SK-N-SH treated with all-trans-retinoic acid at 6 μM for 48 hours (cell line): ENCODE data around the gene FGFRL1.

Experiments used
- ATAC-seq: fragments of 200-7000 bp; cut with Tn5 transposase; 3 replicates; pipeline ENCODE4 v1.9.1; 2020; ENCODE audit warnings: mild to moderate bottlenecking, moderate library complexity
- ARNTL ChIP-seq: fragments of 450-650 bp; formaldehyde crosslinking; IDR thresholded peaks from 2 replicates; pipeline ENCODE4 v1.5.0; 2020; ENCODE audit warnings: low read depth, mild to moderate bottlenecking, moderate library complexity, borderline replicate concordance
- BACH2 ChIP-seq: fragments of 250-450 bp; sonication (Bioruptor Pico); IDR thresholded peaks from 2 replicates; pipeline ENCODE4 v1.9.0; 2021; ENCODE audit warnings: mild to moderate bottlenecking, borderline replicate concordance
- CSDC2 ChIP-seq: fragments of 250-450 bp; sonication (Bioruptor Pico); IDR thresholded peaks from 2 replicates; pipeline ENCODE4 v1.5.0; 2020; ENCODE audit warnings: mild to moderate bottlenecking, moderate library complexity
- CSRNP3 ChIP-seq: fragments of 250-450 bp; sonication (Bioruptor Pico); IDR thresholded peaks from 2 replicates; pipeline ENCODE4 v1.5.1; 2021; ENCODE audit warnings: mild to moderate bottlenecking, moderate library complexity
- ESRRG ChIP-seq: fragments of 250-450 bp; sonication (Bioruptor Pico); IDR thresholded peaks from 2 replicates; pipeline ENCODE4 v1.6.1; 2021; ENCODE audit warnings: mild to moderate bottlenecking
- ISL1 ChIP-seq: fragments of 250-450 bp; sonication (Bioruptor Pico); IDR thresholded peaks from 2 replicates; pipeline ENCODE4 v2.1.2; 2022; ENCODE audit warnings: mild to moderate bottlenecking, moderate library complexity
- OSR1 ChIP-seq: fragments of 250-450 bp; sonication (Bioruptor Pico); IDR thresholded peaks from 2 replicates; pipeline ENCODE4 v1.8.0; 2022; ENCODE audit warnings: moderate library complexity, mild to moderate bottlenecking, inconsistent platforms
- PATZ1 ChIP-seq: fragments of 250-450 bp; sonication (Bioruptor Pico); IDR thresholded peaks from 2 replicates; pipeline ENCODE4 v1.8.0; 2020; ENCODE audit warnings: mild to moderate bottlenecking, moderate library complexity, borderline replicate concordance
- POU6F1 ChIP-seq: fragments of 250-450 bp; sonication (Bioruptor Pico); IDR thresholded peaks from 2 replicates; pipeline ENCODE4 v1.8.0; 2021; ENCODE audit warnings: low read depth, mild to moderate bottlenecking, moderate library complexity, borderline replicate concordance
- PPARA ChIP-seq: fragments of 250-450 bp; sonication (Bioruptor Pico); IDR thresholded peaks from 2 replicates; pipeline ENCODE4 v1.5.0; 2020; ENCODE audit warnings: mild to moderate bottlenecking, borderline replicate concordance
- RARB ChIP-seq: fragments of 250-450 bp; sonication (Bioruptor Pico); IDR thresholded peaks from 2 replicates; pipeline ENCODE4 v1.8.0; 2021; ENCODE audit warnings: mild to moderate bottlenecking, moderate library complexity
- SNAI2 ChIP-seq: fragments of 250-450 bp; sonication (Bioruptor Pico); IDR thresholded peaks from 2 replicates; pipeline ENCODE4 v1.5.0; 2020; ENCODE audit warnings: mild to moderate bottlenecking, moderate library complexity
- TCF4 ChIP-seq: fragments of 250-450 bp; sonication (Bioruptor Pico); IDR thresholded peaks from 2 replicates; pipeline ENCODE4 v1.8.0; 2021; ENCODE audit warnings: mild to moderate bottlenecking, moderate library complexity, borderline replicate concordance
- TOX ChIP-seq: fragments of 250-450 bp; sonication (Bioruptor Pico); IDR thresholded peaks from 2 replicates; pipeline ENCODE4 v1.8.0; 2021; ENCODE audit warnings: mild to moderate bottlenecking, moderate library complexity, borderline replicate concordance
- TSHZ2 ChIP-seq: fragments of 250-450 bp; sonication (Bioruptor Pico); IDR thresholded peaks from 2 replicates; pipeline ENCODE4 v1.5.0; 2020; ENCODE audit warnings: mild to moderate bottlenecking, moderate library complexity
- ZC3H10 ChIP-seq: fragments of 250-450 bp; sonication (Bioruptor Pico); IDR thresholded peaks from 2 replicates; pipeline ENCODE4 v1.5.1; 2021; ENCODE audit warnings: mild to moderate bottlenecking, moderate library complexity
- ZFP3 ChIP-seq: fragments of 250-450 bp; sonication (Bioruptor Pico); IDR thresholded peaks from 2 replicates; pipeline ENCODE4 v1.5.0; 2020; ENCODE audit warnings: mild to moderate bottlenecking, moderate library complexity
- ZFP30 ChIP-seq: fragments of 450-650 bp; formaldehyde crosslinking; IDR thresholded peaks from 2 replicates; pipeline ENCODE4 v1.5.0; 2022; ENCODE audit warnings: mild to moderate bottlenecking, moderate library complexity
- ZNF565 ChIP-seq: fragments of 450-650 bp; formaldehyde crosslinking; conservative IDR thresholded peaks from 2 replicates; pipeline ENCODE4 v1.5.0; 2020; ENCODE audit warnings: low read depth, mild to moderate bottlenecking, moderate library complexity
- ZNF70 ChIP-seq: fragments of 450-650 bp; formaldehyde crosslinking; IDR thresholded peaks from 2 replicates; pipeline ENCODE4 v1.5.0; 2020; ENCODE audit warnings: mild to moderate bottlenecking, moderate library complexity

FGFRL1 gene

GRCh38 chr4:1011022-1011665, at the start of gene FGFRL1:
Gene FGFRL1 (plus strand): TSS chr4:1011626. CDS start chr4:1012486, 860 bp downstream.
- ATAC-seq, result peak; percentile 51
- TF ChIP-seq OSR1, result no peak
- TF ChIP-seq RARB (CRISPR knock-in tag), result no peak

GRCh38 chr4:962231-963208, 48.9 kb upstream of the FGFRL1 start:
- TF ChIP-seq PATZ1 (CRISPR knock-in tag), result no peak
- TF ChIP-seq ISL1 (CRISPR knock-in tag), result no peak
- TF ChIP-seq ZFP3 (CRISPR knock-in tag), result no peak
- no peak for TF ChIP-seq ZNF70
- TF ChIP-seq SNAI2 (CRISPR knock-in tag), result no peak
- ATAC-seq, result no peak

- ATAC-seq, result no peak
Measured at GRCh38 chr4:963276-964225, 47.9 kb upstream of the FGFRL1 start.

GRCh38 chr4:964346-965025, 46.9 kb upstream of the FGFRL1 start:
- ATAC-seq, result no peak
- no peak for TF ChIP-seq CSRNP3
- TF ChIP-seq POU6F1 (CRISPR knock-in tag), result no peak
- no peak for TF ChIP-seq ZNF70
- no peak for TF ChIP-seq BACH2 (CRISPR knock-in tag)
- TF ChIP-seq TCF4 (CRISPR knock-in tag), result no peak
- no peak for TF ChIP-seq ESRRG (CRISPR knock-in tag)
- no peak for TF ChIP-seq ZFP3 (CRISPR knock-in tag)
- no peak for TF ChIP-seq SNAI2 (CRISPR knock-in tag)
- no peak for TF ChIP-seq ARNTL (CRISPR knock-in tag)
- TF ChIP-seq OSR1, result no peak
- no peak for TF ChIP-seq ZNF565 (CRISPR knock-in tag)
- TF ChIP-seq TOX (CRISPR knock-in tag), result no peak
- no peak for TF ChIP-seq ZC3H10
- no peak for TF ChIP-seq ZFP30 (CRISPR knock-in tag)
- no peak for TF ChIP-seq CSDC2 (CRISPR knock-in tag)
- TF ChIP-seq TSHZ2 (CRISPR knock-in tag), result no peak
- TF ChIP-seq ISL1 (CRISPR knock-in tag), result no peak

More at GRCh38 chr4:963276-964225, 47.9 kb upstream of the FGFRL1 start:
- TF ChIP-seq PPARA (CRISPR knock-in tag), result no peak
- TF ChIP-seq SNAI2 (CRISPR knock-in tag), result no peak
- TF ChIP-seq ESRRG (CRISPR knock-in tag), result no peak
- TF ChIP-seq OSR1, result no peak
- TF ChIP-seq, all 23 proteins: peak for 0
